Fibroblast of peridontal ligament (primary cell): Measurements from ENCODE around the gene LRPAP1.

Source experiments
- DNase-seq: peaks from one replicate; pipeline ENCODE4 v3.0.0-alpha.2; 2010; ENCODE audit errors: extremely low read depth

LRPAP1 gene

DNA sequence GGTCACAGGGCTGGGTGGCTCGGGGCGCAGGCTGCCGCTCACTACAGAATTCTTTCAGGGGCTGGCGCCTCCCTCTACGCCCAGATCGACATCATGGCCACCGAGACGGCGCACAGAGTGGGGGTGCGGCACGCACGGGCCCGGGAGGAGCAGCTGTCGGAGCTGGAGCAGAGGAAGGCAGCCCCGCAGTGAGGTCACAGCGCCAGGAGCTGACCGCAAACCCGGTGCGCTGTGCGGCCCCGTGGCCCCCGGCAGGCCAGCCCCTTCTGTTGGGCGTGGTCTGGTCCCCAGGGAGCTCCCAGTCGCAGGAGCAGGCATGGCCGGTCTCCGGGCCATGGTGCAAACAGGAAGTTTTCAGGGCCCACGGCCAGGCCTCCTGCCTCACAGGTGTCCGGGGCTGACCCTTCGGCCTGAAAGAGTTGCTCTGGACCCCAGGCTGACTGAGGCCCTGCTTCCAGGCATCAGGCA, 31.6 kb downstream of the LRPAP1 start:
- DNase-seq = no peak

DNA sequence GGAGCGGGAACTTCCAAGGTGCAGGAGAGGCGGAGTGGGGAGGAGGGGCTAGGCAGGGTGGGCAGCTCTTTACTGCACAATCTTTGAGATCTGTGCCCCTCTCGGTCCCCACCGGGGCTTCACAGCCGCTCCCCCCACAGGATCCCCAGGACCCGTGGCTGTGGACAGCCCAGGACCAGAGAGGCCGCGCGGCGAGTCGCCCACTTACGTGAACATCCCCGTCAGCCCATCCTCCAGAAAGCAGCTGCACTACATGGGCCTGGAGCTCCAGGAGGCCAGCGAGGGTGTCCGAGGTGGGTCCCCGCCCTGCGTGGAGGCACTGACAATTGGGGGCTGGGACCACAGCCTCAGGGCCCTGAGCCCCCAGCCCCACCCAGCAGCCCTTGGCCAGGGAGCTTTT, 32.1 kb downstream of the LRPAP1 start:
- DNase-seq = no peak

DNA sequence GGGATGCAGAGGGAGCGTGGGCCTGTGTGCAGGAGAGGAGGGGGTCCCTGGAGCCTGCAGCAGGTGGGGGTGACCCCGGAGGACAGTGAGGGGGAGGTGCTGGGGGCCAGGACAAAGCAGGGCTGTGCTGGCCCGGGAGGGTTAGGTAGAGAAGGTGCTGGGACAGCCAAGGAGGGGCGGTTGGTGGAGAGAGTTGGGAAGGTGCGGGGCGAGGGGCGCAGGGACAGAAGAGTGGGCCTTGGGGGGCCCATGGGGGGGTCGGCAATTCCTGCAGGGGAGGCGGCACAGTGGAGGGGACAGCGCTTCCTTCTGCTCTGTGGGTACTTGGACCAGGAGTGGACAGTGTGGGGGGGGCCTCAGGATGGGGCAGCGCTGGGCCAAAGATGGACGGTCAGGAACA, 32.5 kb downstream of the LRPAP1 start:
- no peak for DNase-seq

DNA sequence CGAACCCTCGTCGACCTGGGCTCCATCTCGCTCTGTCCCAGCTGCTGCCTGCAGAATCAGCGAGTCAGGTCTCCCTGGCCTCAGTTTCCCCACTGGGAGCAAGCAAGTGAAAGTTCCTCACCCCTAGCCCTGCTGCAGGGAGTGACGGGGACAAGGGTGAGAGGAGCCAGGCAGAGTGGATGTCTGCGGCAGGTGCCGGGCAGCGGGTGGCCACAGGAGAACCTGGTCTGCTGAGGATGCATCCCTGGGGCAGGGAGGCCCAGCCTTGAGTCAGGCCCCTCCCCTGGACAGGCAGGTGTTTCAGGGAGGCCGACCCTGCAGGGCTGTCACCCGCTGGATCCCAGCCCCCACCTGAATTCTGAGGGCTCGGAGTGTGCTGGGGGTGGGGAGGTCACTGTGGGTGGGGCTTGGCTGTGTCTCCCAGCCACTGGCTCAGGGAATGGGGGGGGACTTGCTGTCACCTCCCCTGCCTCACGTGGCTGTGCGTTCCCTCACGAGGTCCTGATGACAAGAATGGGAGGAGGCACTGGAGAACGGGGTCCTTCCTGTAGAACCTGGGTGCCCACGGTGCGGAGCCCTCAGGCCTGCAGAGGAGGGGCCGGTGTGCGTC, 33.2 kb downstream of the LRPAP1 start:
- DNase-seq = no peak

DNA sequence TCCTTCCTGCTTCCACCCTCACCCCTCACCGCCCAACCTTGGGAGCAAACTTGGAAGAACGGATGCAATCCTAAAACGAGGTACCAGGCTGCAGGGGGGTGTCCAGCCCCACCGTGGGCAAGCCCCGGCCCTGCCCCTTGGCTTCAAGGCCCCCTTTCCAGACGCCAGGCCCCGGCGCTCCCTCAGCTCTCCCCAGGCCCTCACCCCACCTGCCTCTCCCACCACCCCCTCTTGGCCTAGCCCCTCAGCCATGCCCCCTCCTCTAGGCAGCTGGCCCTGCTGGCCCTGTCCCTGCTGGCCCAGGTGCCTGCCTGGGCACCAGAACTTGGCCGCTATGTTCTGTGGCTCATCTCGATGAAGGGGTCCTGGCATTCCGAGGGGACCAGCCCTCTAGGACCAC, 33.8 kb downstream of the LRPAP1 start:
- DNase-seq = no peak

DNA sequence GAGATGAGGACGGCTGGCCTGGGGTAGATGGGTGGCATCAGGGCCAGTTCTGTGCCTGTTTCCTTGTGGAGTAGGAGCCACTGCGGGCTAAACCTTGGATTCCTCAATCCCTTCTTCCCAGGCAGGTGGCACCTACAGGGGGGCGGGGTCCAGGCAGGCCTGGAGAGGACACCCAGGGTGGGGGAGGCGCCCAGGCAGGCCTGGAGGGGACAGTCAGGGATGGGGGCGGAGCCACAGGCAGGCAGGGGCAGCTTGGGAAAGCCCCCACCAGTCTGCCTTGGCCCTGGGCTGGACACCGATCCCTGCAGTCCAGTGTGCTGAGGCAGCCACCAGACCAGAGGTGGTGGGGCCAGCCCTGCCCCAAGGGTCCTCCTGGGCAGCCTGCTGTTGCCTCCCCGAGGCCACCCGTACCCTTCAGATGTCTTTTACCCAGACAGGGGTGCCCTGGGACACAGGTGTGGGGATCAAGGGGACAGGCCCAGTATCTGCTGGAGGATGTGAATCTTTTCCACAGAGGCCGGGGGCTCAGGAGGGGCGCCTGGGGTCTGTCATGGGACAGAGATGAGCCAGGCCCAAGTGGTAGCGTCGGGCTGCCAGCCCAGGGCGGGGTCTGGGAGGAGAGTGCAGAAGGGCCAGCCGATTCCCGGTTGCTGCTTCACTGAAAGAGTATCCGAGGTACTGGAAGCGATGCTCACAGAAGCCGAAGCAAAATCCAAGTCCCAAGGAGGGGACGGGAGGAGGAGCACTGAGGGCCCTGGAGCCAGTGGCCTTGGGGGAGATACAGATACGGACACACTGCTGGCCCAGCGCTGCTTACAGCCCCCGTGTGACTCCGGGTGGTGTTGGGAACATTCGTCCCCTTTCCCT, 34.5 kb downstream of the LRPAP1 start:
- DNase-seq = no peak

DNA sequence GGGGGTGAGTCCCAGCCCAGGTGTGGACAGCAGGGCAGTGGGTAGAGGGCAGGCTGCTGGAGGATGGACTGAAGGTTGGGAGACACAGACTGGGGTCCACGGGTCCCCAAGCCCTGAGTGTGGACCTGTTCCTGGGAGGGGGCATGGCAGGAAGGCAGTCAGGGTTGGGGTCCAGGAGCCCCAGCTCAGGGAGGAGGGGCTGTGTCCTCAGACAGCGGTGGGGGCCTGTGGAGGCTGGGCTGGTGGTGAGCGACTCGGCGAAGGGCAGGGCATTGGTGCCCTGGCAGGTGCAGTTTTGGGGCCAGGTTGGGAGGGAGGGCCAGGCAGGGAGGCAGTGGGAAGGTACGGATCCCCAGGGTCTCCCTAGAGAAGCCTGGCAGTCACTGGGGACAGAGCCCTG, 35.1 kb downstream of the LRPAP1 start:
- no peak for DNase-seq

DNA sequence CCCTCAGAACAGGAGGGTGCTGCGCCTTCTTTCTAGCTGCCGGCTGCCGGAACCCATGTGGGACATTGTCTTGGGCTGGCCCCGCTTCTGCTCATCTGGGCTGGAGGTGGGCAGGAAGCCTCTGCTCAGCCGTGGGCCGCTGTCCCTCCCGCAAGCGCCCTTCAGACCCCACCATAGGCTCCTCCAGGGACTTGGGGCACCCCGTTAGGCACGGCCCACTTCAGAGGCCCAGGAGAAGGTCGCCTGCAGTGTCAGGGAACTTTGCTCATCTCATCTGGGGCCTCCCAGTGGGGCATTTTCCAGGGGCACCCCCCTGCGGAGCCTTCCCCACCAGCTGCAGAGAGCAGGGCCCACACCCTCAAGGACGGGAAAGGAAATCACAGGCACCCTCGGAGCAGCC, 36.2 kb downstream of the LRPAP1 start:
- DNase-seq = no peak

DNA sequence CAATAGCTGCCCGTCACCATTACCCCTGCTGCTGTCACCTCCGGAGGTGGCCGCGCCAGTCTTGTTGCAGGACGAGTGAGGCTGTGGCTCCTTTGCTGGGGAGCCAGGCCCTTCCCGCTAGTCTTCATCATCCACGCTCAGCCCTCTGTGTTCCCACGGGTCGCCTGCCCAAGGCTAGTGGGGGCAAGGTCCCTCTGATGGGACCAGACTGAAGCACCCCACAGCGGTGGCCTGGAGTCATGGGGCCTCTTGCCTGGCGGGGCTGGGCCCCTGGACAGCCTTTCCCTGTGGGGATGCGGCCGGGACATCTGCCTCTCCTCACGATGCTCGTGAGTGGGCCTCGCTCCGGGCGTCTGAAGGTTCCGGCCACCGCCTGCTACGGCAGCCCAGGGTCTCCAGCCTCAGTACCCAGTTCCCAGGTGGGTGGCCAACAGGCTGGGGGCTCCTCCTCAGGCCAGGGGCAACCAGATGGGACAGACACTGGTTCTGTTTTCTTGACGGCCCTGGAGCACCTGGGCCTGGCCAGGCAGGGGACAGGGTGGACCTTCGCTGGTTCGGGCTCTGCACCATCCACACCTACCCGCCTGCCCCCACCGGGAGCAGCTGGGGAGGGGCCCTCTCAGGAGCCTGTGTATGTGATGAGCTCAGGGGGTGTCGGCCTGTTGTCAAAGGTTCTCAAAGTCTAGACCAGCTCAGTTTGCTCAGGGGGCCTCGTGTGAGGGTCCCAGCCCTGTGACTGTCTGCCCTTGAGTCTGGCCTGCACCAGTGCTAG, 36.8 kb downstream of the LRPAP1 start:
- no peak for DNase-seq

DNA sequence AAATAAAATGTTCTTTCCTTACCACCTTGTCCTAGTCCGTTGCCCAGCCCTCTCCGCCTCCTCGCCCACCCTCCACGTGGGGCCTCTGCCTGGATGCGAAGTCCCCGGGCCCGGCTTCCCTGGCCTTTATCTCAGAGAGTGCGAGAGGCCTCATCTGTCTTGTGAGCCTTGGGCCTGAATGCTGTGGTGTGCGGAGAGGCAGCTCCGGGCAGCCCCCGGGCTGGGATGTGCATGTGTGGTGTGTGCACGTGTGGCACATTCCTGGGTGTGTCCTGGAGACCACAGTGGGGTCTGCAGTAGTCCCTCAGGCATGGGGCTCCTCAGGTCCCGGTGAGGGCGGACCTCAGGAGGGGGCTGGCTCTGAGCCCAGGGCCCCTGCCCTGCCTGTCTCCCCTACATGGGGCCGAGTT, 37.8 kb downstream of the LRPAP1 start:
- no peak for DNase-seq

DNA sequence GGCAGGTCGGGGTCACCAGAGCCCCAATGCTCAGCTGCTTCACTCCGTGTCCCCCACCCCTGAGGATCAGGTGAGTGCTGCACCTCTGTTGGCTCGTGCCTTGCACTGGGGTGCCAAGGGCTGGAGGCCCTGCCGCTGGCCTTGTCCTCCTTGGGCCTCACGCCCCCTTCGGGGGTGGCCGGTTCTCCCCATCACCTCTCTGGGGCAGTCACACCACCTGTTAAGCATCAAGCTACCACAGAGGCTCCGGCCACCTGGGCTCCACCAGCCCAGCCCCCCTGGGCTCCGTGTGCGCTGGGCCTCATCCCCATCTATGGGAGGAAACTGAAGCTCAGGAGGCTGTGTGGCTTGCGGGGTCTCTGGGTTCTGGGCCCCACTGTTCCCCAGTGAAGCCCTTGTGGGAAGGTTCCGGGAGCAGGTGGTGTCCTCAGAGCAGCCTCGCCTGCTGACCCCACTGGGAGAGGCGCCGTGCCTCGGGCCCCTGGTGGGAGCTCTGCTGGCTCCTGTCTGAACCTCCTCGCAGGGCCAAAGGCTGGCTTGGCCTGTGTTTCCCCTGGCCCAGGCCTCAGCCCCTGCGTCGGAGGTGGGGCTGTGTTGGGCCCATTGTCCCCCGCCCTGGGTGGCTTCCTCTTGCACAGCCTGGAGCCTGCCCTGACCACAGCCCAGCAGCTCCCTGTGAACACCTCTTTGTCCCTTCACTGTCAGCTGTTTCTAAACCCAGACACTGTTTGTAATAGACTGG, 38.3 kb downstream of the LRPAP1 start:
- DNase-seq = no peak

DNA sequence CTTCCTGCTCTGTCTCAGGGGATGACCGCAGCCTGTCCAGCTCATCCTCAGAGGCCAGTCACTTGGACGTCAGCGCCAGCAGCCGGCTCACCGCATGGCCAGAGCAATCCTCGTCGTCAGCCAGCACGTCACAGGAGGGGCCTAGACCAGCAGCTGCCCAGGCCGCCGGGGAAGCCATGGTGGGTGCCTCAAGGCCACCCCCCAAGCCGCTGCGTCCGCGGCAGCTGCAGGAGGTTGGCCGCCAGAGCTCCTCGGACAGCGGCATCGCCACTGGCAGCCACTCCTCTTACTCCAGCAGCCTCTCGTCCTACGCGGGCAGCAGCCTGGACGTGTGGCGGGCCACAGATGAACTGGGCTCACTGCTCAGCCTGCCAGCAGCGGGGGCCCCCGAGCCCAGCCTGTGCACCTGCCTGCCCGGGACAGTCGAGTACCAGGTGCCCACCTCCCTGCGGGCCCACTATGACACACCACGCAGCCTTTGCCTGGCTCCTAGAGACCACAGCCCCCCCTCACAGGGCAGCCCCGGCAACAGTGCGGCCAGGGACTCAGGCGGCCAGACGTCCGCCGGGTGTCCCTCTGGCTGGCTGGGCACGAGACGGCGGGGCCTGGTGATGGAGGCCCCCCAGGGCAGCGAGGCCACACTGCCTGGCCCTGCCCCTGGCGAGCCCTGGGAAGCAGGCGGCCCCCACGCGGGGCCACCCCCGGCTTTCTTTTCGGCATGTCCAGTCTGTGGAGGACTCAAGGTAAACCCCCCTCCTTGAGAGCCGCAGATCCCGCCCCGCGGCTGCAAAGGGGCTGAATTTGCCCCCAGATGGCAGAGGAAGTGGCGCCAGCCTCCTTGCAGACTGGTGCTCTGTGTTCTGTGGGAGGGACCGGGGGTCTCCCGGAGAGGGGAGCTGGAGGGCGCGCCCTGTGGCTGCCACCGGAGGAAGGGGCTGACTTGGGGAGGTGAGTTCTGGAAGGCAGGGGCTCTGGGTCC, 39.2 kb downstream of the LRPAP1 start:
- peak; percentile 3 for DNase-seq

DNA sequence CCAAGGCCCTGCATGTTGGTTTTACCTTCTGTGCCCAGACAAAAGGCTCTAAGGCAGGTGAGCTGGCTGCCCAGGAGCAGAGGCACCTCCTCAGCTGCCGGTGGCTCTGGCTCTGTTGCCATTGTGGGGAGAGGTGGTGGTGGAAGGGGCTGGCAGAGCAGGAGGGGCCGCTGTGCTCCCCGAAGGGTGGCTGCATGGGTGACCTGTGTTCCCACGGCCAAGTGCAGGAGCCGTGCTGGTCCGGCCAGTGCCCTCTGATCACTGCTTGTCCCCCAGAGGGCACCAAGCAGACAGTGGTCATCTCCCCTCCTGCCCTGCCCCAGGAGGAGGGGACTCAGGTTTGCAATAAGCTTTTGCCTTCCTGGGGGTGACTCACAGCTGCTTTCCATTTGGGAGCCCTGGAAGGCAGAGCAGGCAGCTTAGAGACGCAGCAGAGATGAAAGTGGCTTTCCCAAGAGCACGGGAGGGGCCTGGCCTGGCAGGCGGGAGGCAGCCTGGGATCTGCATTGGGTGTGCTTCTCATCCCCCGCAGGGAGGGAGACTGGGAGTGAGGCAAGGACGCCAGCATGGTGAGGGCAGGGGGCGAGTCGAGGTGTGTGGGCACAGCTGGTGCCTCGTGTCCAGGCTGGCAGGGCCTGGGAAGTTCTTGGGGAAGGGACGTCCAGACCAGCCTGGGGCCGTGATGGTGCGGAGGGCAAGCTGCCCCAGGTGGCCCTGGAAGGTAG, 40.4 kb downstream of the LRPAP1 start:
- peak; percentile 59 for DNase-seq

DNA sequence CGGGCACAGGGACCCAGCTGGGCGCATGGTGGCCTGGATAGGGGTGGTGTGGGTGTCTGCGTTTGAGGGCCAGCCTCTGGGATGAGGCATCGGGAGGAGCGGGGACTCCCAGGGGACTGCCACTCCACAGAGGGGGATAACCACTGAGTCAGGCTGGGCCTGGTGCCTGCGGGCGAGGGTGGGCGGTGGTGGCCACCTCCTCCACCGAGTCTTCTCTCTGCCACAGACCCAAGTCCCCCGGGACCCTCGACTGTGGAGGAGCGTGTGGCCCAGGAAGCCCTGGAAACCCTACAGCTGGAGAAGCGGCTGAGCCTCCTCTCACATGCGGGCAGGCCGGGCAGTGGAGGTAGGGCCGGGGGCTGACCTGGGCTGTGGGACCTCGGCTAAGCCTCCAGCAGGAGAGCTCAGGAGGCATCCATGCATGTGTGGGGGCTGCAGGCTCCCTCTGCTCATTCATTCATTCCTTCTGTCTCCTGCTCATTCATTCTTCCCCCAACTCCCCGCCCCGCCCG, 42.7 kb downstream of the LRPAP1 start:
- DNase-seq = no peak

DNA sequence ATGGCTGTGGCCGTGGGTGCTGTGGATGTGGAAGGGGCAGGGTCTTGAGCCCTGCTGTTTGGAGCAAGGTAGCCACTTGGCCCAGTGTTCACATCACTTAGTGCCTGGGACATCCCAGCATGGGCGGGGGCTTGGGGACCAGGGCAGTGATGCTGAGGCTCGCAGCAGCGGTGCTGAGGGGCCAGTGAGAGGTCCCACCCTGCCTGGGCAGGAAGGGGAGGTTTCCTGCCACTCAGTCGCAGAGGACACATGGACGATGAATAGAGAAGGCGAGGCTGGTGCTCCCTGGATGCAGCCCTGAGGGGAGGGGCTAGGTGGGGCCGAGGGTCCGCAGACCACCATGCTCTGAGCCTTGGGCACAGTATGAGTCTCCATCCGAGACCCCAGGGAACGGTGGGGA, 43.4 kb downstream of the LRPAP1 start:
- DNase-seq = no peak

DNA sequence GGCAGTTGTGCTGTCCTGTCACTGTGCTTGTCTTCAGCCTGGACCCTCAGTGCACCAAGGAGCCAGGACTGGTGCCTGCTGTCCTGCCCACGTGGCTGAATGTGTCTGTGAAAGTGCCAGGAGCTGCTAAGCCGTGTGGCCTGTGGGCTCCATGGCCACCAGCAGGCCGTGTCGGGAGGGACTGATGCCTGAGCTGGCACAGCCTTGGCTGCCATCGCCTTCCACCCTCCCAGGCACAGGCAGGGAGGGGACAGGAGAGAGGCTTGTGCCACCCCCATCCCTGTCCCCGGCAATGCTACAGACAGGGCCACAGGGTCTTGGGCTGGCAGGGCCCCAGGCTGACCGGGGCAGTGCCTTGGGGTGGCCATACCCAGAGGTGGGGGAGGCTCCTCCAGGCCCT, 44.4 kb downstream of the LRPAP1 start:
- DNase-seq = no peak

DNA sequence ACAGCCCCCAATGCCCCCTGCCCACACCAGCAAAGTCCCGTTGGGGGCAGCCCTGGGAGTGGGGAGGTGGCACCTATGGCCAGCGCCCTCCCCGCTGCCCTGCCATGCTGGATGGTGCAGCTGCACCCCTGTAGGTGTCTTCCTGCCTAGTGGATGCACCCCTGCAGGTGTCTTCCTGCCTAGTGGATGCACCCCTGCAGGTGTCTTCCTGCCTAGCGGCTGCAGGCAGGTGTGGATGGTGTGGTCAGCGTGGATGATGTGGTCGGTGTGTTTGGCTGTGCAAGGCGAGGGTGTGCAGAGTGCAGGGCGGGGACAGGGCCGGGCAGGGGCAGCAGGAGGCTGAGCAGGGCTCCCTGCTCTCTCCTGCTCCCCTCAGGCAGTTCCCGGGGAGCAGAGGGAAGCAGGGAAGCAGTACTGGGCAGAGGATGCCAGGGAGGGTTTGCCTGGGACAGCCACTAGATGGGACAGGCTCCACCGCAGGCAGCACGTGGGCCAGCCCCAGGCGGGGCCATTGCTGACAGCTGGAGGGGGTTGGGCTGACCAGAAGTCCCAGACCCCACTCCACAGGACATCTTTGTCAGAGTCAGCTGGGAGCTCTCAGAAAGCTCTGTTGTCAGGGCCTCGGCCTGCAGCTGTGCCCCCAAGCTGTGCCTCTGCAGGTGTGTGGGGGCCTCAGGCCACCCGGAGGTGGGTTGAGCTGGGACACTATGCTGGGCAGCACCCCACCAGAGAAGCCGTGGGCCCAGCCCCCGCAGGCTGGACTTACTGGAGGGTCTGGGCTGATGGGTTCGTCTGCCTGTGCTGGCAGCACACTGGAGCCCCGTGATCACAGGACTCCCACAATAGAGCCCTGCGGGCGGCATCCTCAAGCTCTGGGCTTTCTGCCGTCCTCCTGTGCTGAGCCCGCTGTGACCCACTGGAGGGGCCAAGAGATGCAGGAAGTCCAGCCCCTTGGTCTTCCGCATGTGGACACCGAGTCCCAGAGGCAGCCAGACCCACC, 45.4 kb downstream of the LRPAP1 start:
- no peak for DNase-seq

DNA sequence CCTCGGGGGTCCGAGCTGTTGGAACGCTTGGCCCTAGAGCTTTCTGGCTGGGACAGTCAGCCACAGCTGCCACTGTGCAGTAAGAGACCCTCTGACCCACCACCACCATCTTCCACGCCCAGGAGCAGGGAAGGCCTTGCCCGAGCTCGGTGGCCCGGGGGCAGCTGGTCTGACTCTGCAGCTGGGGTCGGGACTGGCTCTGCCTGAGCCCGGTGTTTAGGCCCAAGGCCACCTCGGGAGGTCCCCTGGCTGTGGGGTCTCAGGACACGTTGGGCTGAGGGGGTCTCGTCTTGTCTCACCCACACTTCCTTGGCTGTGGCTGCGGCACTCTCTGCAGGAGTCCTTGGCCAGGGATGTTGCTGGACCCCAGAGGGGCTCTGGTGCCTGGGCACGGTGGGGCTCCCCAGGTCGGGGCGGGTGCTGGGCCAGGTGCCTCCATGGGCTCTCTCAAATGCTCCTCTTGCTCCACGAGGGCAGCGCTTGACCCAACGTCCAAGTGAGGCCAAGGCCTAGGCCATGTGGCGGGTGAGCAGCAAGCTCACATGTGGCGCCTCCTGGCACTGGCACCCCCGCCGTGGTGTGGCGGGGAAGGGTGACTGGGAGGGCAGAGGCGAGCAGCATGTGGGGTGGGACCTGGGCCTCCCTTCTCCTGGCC, 46.2 kb downstream of the LRPAP1 start:
- DNase-seq = no peak
